ENCODE data around the gene CERK.

CERK gene

DNA sequence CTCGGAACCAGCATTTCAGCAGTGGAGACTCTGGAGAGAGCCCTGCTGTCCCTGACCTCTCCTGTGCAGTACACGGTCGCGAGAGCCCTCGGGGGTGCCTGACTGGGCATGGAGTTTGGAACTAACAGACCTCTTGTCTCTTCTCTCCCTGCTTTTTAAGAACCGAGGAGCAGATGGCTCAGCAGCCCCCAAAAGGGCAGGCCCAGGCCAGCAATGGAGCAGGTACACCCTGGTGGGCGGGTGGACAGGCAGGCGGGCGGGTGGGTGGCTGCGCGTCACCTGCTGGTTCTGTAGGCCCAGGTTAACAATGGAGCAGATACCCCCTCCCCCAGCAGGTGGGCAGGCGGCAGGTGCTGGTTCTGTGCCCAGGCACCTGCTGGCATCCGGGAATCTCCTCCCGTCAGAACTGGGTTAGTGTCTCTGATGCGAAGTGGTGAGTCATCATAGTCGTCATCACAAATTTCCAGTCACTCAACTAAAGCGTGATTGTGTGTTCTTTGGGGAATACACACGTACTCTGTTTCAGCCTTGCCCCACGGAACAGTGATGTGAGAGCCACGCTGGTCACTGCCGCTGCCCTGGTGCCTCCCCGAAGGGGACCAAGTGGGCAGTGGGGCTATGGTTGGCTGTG, 76.7 kb downstream of the CERK start:
- TF ChIP-seq SIN3A (IDR thresholded peaks at IDR 0.05; ENCODE audit: borderline replicate concordance, insufficient read depth, low read length) (no peak), FOXP2 (optimal IDR thresholded peaks at IDR 0.05; ENCODE audit: borderline replicate concordance, extremely low read depth, extremely low read length, insufficient read depth) (peak; percentile 20), POLR2AphosphoS5 (IDR thresholded peaks at IDR 0.05; ENCODE audit: low read depth, low read length) (no peak), TAF1 (IDR thresholded peaks at IDR 0.05; ENCODE audit: borderline replicate concordance, insufficient read depth, low read length) (no peak)
- TF ChIP-seq, protein P1, sequence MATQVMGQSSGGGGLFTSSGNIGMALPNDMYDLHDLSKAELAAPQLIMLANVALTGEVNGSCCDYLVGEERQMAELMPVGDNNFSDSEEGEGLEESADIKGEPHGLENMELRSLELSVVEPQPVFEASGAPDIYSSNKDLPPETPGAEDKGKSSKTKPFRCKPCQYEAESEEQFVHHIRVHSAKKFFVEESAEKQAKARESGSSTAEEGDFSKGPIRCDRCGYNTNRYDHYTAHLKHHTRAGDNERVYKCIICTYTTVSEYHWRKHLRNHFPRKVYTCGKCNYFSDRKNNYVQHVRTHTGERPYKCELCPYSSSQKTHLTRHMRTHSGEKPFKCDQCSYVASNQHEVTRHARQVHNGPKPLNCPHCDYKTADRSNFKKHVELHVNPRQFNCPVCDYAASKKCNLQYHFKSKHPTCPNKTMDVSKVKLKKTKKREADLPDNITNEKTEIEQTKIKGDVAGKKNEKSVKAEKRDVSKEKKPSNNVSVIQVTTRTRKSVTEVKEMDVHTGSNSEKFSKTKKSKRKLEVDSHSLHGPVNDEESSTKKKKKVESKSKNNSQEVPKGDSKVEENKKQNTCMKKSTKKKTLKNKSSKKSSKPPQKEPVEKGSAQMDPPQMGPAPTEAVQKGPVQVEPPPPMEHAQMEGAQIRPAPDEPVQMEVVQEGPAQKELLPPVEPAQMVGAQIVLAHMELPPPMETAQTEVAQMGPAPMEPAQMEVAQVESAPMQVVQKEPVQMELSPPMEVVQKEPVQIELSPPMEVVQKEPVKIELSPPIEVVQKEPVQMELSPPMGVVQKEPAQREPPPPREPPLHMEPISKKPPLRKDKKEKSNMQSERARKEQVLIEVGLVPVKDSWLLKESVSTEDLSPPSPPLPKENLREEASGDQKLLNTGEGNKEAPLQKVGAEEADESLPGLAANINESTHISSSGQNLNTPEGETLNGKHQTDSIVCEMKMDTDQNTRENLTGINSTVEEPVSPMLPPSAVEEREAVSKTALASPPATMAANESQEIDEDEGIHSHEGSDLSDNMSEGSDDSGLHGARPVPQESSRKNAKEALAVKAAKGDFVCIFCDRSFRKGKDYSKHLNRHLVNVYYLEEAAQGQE (IDR thresholded peaks at IDR 0.05; ENCODE audit: insufficient read depth in 1 of 2, low read depth in 2 of 2, low read length in 2 of 2): no peak

DNA sequence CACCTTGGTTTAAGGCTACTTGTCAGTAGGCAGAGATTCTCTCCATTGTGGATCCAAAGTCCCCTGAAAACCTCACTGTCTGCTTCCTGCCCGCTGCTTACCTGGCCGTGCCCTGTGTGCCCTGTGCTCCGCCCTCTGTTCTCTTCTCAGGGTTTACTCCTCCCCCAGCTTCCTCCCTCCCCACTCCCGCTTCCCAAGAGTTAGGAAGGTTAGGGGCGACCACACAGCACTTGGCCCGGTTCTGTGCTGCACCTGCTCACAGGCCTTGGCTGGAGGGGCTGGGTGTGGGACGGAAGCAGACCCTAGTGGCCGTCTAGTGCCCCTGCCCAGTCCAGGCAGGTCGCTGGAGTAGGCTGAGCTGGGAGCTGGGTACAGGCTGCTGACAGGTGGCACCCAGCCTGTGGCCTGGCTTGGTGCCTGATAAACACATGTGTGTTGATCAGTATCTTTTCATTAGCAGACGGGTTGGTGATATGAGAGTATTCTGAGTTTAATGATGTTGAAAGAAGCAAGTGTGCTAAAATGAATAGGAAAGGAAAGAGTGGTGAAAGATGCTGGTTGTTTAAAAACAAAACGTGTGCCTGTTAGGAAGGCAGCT, 77.3 kb downstream of the CERK start:
- no peak for TF ChIP-seq SIN3A (IDR thresholded peaks at IDR 0.05; ENCODE audit: borderline replicate concordance, insufficient read depth, low read length)
- peak; percentile 61 for TF ChIP-seq FOXP2 (optimal IDR thresholded peaks at IDR 0.05; ENCODE audit: borderline replicate concordance, extremely low read depth, extremely low read length, insufficient read depth)

DNA sequence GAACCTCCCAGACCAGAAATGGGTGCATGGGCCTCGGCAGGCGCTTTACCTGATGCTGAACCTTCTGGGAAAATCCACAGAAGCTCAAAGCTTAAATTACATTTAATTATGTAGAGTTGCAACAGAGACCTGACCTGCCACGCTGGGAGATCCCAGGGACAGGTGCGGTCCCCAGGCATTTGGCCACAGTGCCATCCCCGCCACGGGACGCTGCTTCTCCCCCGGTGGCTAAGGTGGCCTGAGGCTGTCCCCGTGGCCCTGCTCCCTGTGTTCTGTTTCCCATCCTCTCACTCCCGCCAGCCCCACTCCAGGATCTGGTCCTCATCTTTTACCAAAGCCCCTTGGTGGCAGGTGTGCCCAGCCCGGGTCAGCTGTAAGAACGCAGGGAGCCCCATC, 78.3 kb downstream of the CERK start:
- no peak for TF ChIP-seq SIN3A (IDR thresholded peaks at IDR 0.05; ENCODE audit: borderline replicate concordance, insufficient read depth, low read length)
- TF ChIP-seq, protein P1 (IDR thresholded peaks at IDR 0.05; ENCODE audit: insufficient read depth in 1 of 2, low read depth in 2 of 2, low read length in 2 of 2): no peak

DNA sequence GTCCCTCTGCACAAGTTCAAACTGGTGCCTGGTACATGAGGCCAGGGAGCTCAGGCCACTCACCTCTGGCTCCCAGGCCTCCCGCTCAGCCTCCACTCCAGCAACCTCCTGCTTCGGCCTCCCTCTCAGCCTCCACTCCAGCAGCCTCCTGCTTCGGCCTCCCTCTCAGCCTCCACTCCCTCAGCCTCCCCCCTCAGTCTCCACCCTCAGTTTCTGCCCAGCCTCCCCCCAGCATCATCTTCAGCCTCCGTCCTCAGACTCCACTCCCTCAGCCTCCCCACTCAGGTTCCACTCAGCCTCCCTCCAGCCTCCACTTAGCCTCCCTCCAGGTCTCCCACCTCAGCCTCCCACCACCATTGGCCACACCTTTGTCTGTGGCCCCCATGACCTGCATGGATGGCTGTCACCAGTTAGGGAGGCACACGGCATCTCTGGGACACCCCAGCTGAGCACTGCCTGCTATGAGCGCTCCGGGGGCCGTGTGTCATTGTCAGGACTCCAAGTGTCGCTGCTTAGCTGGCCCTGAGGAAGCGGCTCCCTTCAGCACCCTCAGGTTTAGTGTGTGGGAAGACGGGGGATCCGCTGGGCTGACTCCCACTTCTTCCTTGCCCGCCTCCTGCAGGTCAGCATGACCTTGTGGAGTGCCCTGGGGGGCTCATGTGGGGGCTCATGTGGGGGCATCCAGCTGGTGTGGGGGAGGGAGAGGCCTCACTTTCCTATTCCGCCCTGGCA, 78.8 kb downstream of the CERK start:
- TF ChIP-seq, protein P1 (IDR thresholded peaks at IDR 0.05; ENCODE audit: insufficient read depth in 1 of 2, low read depth in 2 of 2, low read length in 2 of 2): no peak
- no peak for TF ChIP-seq FOXP2 (optimal IDR thresholded peaks at IDR 0.05; ENCODE audit: borderline replicate concordance, extremely low read depth, extremely low read length, insufficient read depth)
- TF ChIP-seq SIN3A (IDR thresholded peaks at IDR 0.05; ENCODE audit: borderline replicate concordance, insufficient read depth, low read length): no peak

DNA sequence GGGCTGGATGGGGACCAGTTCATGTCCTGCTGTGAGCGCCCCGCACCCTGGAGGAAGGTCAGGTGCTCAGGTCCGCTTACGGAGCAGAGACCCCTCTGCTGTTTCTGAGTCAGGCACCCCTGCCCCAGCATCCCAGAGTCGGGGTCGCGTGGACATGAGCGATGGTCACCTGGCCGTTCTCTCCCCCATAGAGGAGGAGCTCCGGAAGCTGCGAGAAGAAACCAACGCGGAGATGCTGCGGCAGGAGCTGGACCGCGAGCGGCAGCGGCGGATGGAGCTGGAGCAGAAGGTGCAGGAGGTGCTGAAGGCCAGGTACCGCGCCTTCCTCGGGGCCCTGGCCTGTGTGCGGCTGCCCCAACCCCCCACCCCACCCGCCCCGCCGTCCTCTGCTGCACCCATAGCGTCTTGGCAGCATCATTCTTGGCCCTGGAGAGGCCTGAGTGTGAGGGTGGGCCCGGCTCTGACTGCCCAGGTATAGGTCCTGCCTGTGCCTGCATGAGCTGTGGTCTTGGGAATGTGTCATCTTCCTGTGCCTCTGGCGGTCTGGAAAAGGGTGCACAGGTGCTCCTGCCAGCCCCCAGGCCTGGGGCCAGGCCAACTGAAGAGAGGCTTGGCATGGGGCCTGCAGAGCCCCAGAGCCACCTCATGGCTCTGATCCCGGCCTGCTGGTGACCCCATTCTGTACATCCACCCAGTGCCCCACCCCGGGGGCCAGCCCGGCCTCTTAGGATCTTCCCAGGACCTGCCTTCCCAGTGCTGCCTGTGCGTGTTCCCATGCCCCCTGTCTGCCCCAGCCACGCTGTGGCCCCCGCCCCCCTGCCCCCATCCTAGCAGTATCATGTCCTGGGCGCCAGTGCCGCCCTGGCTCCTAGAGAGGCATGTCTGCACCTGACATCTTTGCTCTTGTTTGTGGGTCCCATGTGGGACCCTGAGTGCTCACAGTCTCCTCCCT, 79.8 kb downstream of the CERK start:
- TF ChIP-seq, protein P1 (IDR thresholded peaks at IDR 0.05; ENCODE audit: insufficient read depth in 1 of 2, low read depth in 2 of 2, low read length in 2 of 2): no peak
- no peak for TF ChIP-seq FOXP2 (optimal IDR thresholded peaks at IDR 0.05; ENCODE audit: borderline replicate concordance, extremely low read depth, extremely low read length, insufficient read depth)
- TF ChIP-seq POLR2AphosphoS5 (IDR thresholded peaks at IDR 0.05; ENCODE audit: low read depth, low read length): no peak
- no peak for TF ChIP-seq SIN3A (IDR thresholded peaks at IDR 0.05; ENCODE audit: borderline replicate concordance, insufficient read depth, low read length)
- TF ChIP-seq TAF1 (IDR thresholded peaks at IDR 0.05; ENCODE audit: borderline replicate concordance, insufficient read depth, low read length): no peak

All from PFSK-1 (cell line).